Prostate gland (tissue), 2 donors: Measurements from ENCODE around the gene GTF2F1. TPM values are rescaled to one million over a fixed set of nuclear protein-coding genes. Genes with fewer than 3 reads are reported as not detected.
"Not testable (repeated sequence)": the region's sequence is repeated elsewhere in the genome, so short reads cannot be mapped to it uniquely, and the experiment has no call there.

Experiments used
- DNase-seq: peaks from one replicate; pipeline ENCODE4 v3.0.0-alpha.2; 2019; ENCODE audit warnings: low spot score
- H3K27ac ChIP-seq, 2 donors: fragments of 200-600 bp; sonication (generic); 2 replicates each; pipeline ENCODE4 v1.5.1; 2017 to 2019
- H3K27me3 ChIP-seq: fragments of 200-600 bp; sonication (generic); replicated peaks from 2 replicates; pipeline ENCODE4 v1.5.1; 2019; ENCODE audit not compliant: insufficient read depth
- H3K36me3 ChIP-seq, 2 donors: fragments of 200-600 bp; sonication (generic); 1 replicate in 1 of 2; 2 replicates in 1 of 2; pipeline versions ENCODE4 v1.5.1 to v1.8.1; 2017 to 2019
- H3K4me1 ChIP-seq: fragments of 200-600 bp; sonication (generic); replicated peaks from 2 replicates; pipeline ENCODE4 v1.5.1; 2019
- H3K4me3 ChIP-seq, 2 donors: fragments of 200-600 bp; sonication (generic); 2 replicates each; pipeline ENCODE4 v1.5.1; 2017 to 2019
- H3K9me3 ChIP-seq: fragments of 200-600 bp; sonication (generic); 2 replicates; pipeline ENCODE4 v1.5.1; 2017
- POLR2A ChIP-seq: fragments of 450-650 bp; IDR thresholded peaks from one replicate; pipeline ENCODE4 v1.6.1; 2016; ENCODE audit warnings: antibody characterized with exemption, mild to moderate bottlenecking
- POLR2AphosphoS5 ChIP-seq: sonication (generic); formaldehyde crosslinking; IDR thresholded peaks from one replicate; pipeline ENCODE4 v1.6.1; 2017; ENCODE audit warnings: antibody characterized with exemption
- WGBS: methylation state at CpG from one replicate; pipeline ENCODE4 v1.1.5; 2018; 5-methylcytosine and 5-hydroxymethylcytosine counted together
- intact Hi-C: fragments of 100-400 bp; cut with DNase I; formaldehyde crosslinking; loops from one replicate; pipeline ENCODE4 v1.14.2; 2022
- total RNA-seq, 2 donors: library from RNA; depleted of rRNA; stranded (reverse); fragments of >200 nt; gene quantifications; one replicate each; pipeline ENCODE4 v1.1.0, GENCODE V29; 2016
- TF ChIP-seq, protein P1 (sequence below), 4 experiments: fragments of 200-600 bp in 2 of 4; fragments of 450-650 bp in 2 of 4; sonication (generic) in 2 of 4; IDR thresholded peaks; 1 replicate in 3 of 4; 2 replicates in 1 of 4; pipeline ENCODE4 v1.5.1; 2016 to 2019; ENCODE audit warnings: antibody characterized with exemption in 4 of 4, mild to moderate bottlenecking in 2 of 4, moderate library complexity in 2 of 4

Gene GTF2F1
- total RNA-seq, 2 donors from 2014 or later: 70.7 to 82.7 TPM

DNA sequence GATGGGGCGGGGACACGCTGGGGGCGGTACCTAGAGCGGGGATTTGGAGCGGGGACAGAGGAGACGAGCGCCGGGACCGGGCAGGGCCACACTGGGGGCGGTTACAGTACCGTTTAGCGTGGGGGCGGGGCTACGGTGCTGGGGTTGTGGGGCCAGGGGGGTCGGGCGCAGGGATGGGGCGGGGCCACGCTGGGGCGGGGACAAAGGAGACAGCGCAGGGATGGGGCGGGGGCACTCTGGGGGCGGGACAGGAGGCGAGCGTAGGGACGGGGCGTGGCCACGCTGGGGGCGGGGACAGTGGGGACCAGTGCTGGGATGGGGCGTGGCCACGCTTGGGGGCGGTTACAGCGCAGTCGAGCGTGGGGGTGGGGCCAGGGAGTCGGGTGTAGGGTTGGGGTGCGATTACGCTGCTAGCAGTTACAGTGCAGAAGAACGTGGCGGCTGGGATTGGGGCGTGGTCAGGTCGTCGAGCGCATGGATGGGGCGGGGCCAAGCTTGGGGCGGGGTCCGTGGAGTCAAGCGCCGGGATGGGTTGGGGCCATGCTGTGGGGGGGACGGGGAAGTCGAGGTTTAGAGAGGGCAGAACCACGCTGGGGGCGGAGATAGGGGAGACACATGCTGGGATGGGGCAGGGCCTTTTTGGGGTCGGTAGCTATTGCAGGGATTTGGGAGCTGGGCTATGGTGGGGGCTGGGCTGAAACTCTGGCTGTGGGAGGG lies 19.7 kb downstream of the GTF2F1 start:
- intact Hi-C loops: loop anchor here (1.0 to 5.0 kb wide), 2 partner anchors 20 to 96 kb away; partner anchors contain the start of genes GTF2F1 and MLLT1
- H3K27me3 ChIP-seq: no peaks in the 10 kb centered on the region
- peak overlapping the region; percentile 99 for H3K27ac ChIP-seq
- under 1% methylated on average over 48 of the region's 53 CpGs for WGBS
- H3K4me1 ChIP-seq: peaks cover 3% of the 10 kb centered on the region
- DNase-seq: peak; percentile 98
- H3K36me3 ChIP-seq: peaks cover 0 to 5% of the 10 kb centered on the region in 2 donors
- TF ChIP-seq POLR2AphosphoS5: peak; percentile 45
- TF ChIP-seq, protein P1, sequence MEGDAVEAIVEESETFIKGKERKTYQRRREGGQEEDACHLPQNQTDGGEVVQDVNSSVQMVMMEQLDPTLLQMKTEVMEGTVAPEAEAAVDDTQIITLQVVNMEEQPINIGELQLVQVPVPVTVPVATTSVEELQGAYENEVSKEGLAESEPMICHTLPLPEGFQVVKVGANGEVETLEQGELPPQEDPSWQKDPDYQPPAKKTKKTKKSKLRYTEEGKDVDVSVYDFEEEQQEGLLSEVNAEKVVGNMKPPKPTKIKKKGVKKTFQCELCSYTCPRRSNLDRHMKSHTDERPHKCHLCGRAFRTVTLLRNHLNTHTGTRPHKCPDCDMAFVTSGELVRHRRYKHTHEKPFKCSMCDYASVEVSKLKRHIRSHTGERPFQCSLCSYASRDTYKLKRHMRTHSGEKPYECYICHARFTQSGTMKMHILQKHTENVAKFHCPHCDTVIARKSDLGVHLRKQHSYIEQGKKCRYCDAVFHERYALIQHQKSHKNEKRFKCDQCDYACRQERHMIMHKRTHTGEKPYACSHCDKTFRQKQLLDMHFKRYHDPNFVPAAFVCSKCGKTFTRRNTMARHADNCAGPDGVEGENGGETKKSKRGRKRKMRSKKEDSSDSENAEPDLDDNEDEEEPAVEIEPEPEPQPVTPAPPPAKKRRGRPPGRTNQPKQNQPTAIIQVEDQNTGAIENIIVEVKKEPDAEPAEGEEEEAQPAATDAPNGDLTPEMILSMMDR (IDR thresholded peaks at IDR 0.05): no peak
- peak overlapping the region; percentile 74 to 85 for H3K4me3 ChIP-seq
- H3K9me3 ChIP-seq: no peaks in the 10 kb centered on the region

DNA sequence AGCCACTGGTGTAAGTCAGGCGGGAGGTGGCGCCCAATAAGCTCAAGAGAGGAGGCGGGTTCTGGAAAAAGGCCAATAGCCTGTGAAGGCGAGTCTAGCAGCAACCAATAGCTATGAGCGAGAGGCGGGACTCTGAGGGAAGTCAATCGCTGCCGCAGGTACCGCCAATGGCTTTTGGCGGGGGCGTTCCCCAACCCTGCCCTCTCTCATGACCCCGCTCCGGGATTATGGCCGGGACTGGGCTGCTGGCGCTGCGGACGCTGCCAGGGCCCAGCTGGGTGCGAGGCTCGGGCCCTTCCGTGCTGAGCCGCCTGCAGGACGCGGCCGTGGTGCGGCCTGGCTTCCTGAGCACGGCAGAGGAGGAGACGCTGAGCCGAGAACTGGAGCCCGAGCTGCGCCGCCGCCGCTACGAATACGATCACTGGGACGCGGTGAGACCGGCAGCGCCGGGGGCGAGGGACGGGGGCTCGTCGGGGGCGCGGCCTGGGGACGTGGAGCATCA lies 20.3 kb downstream of the GTF2F1 start, which contains the start of gene ALKBH7:
Gene ALKBH7, plus strand, starts transcription at position 201 of the 502 bp plus-strand sequence. Its CDS starts 27 bp downstream, at position 228.
- intact Hi-C loops: loop anchor here (1.0 to 5.0 kb wide), 2 partner anchors 21 to 95 kb away; partner anchors contain the start of genes GTF2F1 and MLLT1
- H3K27me3 ChIP-seq: no peaks in the 10 kb centered on the region
- H3K36me3 ChIP-seq: peaks cover 0 to 5% of the 10 kb centered on the region in 2 donors
- no peaks in the 10 kb centered on the region for H3K9me3 ChIP-seq
- 0% methylated on average over 47 of the region's 47 CpGs for WGBS
- H3K4me3 ChIP-seq: peak within 1 kb of the TSS; percentile 74 to 85
- peak within 1 kb of the TSS; percentile 99 for H3K27ac ChIP-seq
- peak; percentile 100 for DNase-seq
- TF ChIP-seq POLR2A (peak; percentile 71), POLR2AphosphoS5 (peak; percentile 92)
- TF ChIP-seq, protein P1 (IDR thresholded peaks at IDR 0.05): peak in 1 of 4 experiments; percentile 2
- H3K4me1 ChIP-seq: peaks cover 3% of the 10 kb centered on the region

DNA sequence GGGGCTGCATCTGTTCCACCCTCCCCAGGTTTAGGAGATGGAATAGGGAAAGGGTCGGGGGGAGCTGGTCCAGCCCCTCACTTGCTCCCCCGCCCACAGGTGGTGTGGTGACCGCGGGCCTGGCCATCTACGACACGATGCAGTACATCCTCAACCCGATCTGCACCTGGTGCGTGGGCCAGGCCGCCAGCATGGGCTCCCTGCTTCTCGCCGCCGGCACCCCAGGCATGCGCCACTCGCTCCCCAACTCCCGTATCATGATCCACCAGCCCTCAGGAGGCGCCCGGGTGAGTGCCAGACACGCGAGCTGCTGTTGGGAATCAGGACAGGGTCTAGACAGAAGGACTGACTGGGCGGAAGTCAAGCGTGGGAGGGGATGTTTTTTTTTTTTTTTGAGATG lies 28.6 kb downstream of the GTF2F1 start:
- intact Hi-C loops: no loop called here
- Histone ChIP-seq H3K9me3 (no peaks in the 10 kb centered on the region), H3K36me3 (peaks cover 4 to 25% of the 10 kb centered on the region in 2 donors), H3K27ac (no peak overlapping the region), H3K4me3 (no peak overlapping the region), H3K27me3 (no peaks in the 10 kb centered on the region), H3K4me1 (no peaks in the 10 kb centered on the region)
- TF ChIP-seq POLR2AphosphoS5: no peak
- TF ChIP-seq, protein P1 (IDR thresholded peaks at IDR 0.05): no peak
- no peak for TF ChIP-seq POLR2A
- no peak for DNase-seq
- 96% methylated on average over 21 of the region's 21 CpGs for WGBS

DNA sequence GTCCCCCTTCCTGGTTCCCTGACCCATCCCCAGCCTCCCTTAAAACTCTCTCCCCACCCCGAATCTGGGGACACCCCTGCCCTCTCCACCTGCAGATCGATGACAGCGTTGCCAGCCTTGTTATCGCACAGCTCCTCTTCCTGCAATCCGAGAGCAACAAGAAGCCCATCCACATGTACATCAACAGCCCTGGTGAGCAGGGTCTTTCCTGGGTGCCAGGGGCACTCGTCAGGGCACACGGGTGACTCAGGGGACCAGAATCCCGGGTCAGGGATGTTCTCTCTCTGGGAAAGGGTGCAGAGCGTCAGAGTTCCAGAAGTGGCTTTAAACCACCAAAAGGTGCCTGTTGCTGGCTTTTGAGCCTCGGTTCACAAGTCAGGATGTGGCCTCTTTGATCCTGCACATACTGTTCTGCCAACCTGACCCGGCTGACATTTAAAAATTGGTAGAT lies 30.6 kb downstream of the GTF2F1 start:
- Histone ChIP-seq H3K27ac (peak overlapping the region; percentile 84 to 87), H3K36me3 (peaks cover 4 to 20% of the 10 kb centered on the region in 2 donors), H3K4me1 (no peaks in the 10 kb centered on the region), H3K4me3 (peak overlapping the region; percentile 74 to 92), H3K27me3 (no peaks in the 10 kb centered on the region), H3K9me3 (no peaks in the 10 kb centered on the region)
- 12% methylated on average over 11 of the region's 11 CpGs for WGBS
- DNase-seq: no peak
- no peak for TF ChIP-seq POLR2A
- intact Hi-C loops: no loop called here

DNA sequence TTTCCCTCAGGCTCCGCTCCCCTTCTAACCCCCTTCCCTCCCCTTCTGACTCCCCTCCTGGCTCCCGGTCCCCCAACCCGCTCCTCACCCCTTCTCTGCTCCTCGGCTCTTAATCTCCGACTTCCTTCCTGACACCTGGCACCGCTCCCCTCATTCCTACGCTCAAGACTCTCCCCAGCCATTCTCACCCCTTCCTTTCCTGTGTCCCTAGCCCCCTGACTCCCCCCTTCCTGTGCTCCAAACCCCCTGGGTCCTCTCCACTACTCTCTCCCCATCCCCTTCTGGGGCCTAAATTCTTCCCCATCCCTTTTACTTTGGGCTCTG lies 31.0 kb downstream of the GTF2F1 start:
- intact Hi-C loops: no loop called here

DNA sequence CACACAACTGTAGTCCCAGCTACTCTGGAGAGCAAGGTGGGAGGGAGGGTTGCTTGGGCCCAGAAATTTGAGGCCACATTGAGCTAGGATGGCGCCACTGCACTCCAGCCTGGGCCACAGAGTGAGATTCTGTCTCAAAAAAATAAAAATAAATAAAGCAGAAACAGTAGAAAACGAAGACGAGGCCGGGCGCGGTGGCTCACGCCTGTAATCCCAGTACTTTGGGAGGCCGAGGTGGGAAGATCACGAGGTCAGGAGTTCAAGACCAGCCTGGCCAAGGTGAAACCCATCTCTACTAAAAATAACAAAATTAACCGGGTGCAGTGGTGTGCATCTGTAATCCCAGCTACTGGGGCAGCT lies 32.1 kb downstream of the GTF2F1 start:
- H3K9me3 ChIP-seq, H3K4me1 ChIP-seq, H3K27me3 ChIP-seq, intact Hi-C loops, DNase-seq: not testable (repeated sequence)
- Histone ChIP-seq H3K36me3 (peaks cover 0 to 16% of the 10 kb centered on the region in 2 donors), H3K4me3 (peak overlapping the region in 1 of 2 donors; percentile 74), H3K27ac (peak overlapping the region; percentile 84 to 87)
- 96% methylated on average over 10 of the region's 10 CpGs for WGBS

More for the DNA sequence above, 31.0 kb downstream of the GTF2F1 start:
- no peak for DNase-seq
- H3K9me3 ChIP-seq: no peaks in the 10 kb centered on the region
- H3K27ac ChIP-seq: peak overlapping the region; percentile 84 to 87
- peak overlapping the region; percentile 74 to 92 for H3K4me3 ChIP-seq
- TF ChIP-seq POLR2AphosphoS5 (no peak), POLR2A (no peak)
- TF ChIP-seq, protein P1 (IDR thresholded peaks at IDR 0.05): no peak
- no peaks in the 10 kb centered on the region for H3K27me3 ChIP-seq
- 0% methylated on average over 7 of the region's 7 CpGs for WGBS
- H3K36me3 ChIP-seq: peaks cover 4 to 20% of the 10 kb centered on the region in 2 donors
- H3K4me1 ChIP-seq: no peaks in the 10 kb centered on the region

DNA sequence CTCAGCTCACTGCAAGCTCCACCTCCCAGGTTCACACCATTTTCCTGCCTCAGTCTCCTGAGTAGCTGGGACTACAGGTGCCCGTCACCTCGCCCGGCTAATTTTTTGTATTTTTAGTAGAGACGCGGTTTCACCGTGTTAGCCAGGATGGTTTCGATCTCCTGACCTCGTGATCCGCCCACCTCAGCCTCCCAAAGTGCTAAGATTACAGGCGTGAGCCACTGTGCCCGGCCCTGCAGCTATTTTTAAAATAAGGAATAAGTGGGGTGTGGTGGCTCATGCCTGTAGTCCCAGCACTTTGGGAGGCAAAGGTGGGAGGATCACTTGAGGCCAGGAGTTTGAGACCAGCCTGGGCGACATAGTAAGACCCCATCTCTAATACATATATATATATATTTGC lies 32.5 kb downstream of the GTF2F1 start:
- intact Hi-C loops: not testable (repeated sequence)
- 93% methylated on average over 12 of the region's 12 CpGs for WGBS

More for the DNA sequence above, 32.5 kb downstream of the GTF2F1 start:
- H3K4me1 ChIP-seq, H3K27me3 ChIP-seq, H3K27ac ChIP-seq, H3K9me3 ChIP-seq, DNase-seq, H3K4me3 ChIP-seq: not testable (repeated sequence)
- peaks cover 0 to 12% of the 10 kb centered on the region in 2 donors for H3K36me3 ChIP-seq
